ENCODE measurements around the gene DNAJC7.

DNA sequence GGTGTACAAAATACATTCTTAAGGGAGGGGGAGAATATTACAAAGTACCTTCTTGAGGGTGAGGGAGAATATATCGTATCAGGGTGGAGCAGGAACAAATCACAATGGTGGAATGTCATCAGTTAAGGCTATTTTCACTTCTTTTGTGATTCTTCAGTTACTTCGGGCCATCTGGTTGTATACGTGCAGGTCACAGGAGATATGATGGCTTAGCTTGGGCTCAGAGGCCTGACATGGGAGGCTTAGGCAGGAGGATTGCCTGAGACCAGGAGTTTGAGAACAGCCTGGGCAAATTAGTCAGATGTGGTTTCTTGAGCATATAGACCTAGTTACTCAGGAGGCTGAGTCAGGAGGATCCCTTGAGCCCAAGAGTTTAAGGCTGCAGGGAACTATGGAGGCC lies 73.7 kb downstream of the DNAJC7 start:
- TF ChIP-seq SUZ12 (IDR thresholded peaks at IDR 0.05; ENCODE audit: extremely low read depth, insufficient read depth, insufficient read length): no peak
- no peak for TF ChIP-seq YY1 (IDR thresholded peaks at IDR 0.05; ENCODE audit: insufficient read depth, insufficient read length)

Data from NT2/D1 (cell line).